Gastrocnemius medialis (tissue), 4 donors: ENCODE results near the gene PLXND1. TPM values are rescaled to one million over a fixed set of nuclear protein-coding genes. Genes with fewer than 3 reads are reported as not detected.
"Not testable (repeated sequence)": the region's sequence is repeated elsewhere in the genome, so short reads cannot be mapped to it uniquely, and the experiment has no call there.

Experiments used
- ATAC-seq, 2 donors: fragments of 150-250 bp; one replicate each; pipeline ENCODE4 v1.9.1; 2016
- DNase-seq, 2 donors: peaks; one replicate each; pipeline ENCODE4 v3.0.0-alpha.2; 2019
- H3K27ac ChIP-seq, 4 donors: fragments of 200-600 bp; sonication (generic); 1 replicate in 1 of 4; 2 replicates in 3 of 4; pipeline ENCODE4 v1.5.1; 2016 to 2018; ENCODE audit warnings: mild to moderate bottlenecking in 2 of 4, moderate library complexity in 1 of 4
- H3K27me3 ChIP-seq, 3 donors: fragments of 200-600 bp; sonication (generic) in 2 of 3; 1 replicate in 1 of 3; 2 replicates in 2 of 3; pipeline versions ENCODE4 v1.5.1 to v1.6.0; 2016 to 2019; ENCODE audit warnings: mild to moderate bottlenecking in 1 of 3, moderate library complexity in 1 of 3
- H3K36me3 ChIP-seq, 2 donors: fragments of 200-600 bp; sonication (generic) in 1 of 2; one replicate each; pipeline ENCODE4 v1.5.1; 2017 to 2018
- H3K4me1 ChIP-seq, 2 donors: fragments of 200-600 bp; sonication (generic) in 1 of 2; one replicate each; pipeline ENCODE4 v1.5.1; 2016 to 2017; ENCODE audit warnings: mild to moderate bottlenecking in 2 of 2
- H3K4me3 ChIP-seq, 4 donors: fragments of 200-600 bp; sonication (generic) in 3 of 4; 1 replicate in 1 of 4; 2 replicates in 3 of 4; pipeline ENCODE4 v1.5.1; 2016 to 2019; ENCODE audit warnings: mild to moderate bottlenecking in 2 of 4
- H3K9me3 ChIP-seq, 3 donors: fragments of 200-600 bp; sonication (generic) in 2 of 3; 1 replicate in 1 of 3; 2 replicates in 2 of 3; pipeline ENCODE4 v1.5.1; 2016 to 2019
- CTCF ChIP-seq, 5 experiments: fragments of 450-650 bp in 3 of 5; fragments of 200-600 bp in 2 of 5; sonication (generic) in 2 of 5; IDR thresholded peaks in 4 of 5; conservative IDR thresholded peaks in 1 of 5; 1 replicate in 4 of 5; 2 replicates in 1 of 5; pipeline ENCODE4 v1.5.1; 2016 to 2019; ENCODE audit warnings: antibody characterized with exemption in 5 of 5, mild to moderate bottlenecking in 3 of 5, moderate library complexity in 3 of 5
- POLR2A ChIP-seq, 2 donors: fragments of 450-650 bp; IDR thresholded peaks; one replicate each; pipeline ENCODE4 v1.6.1; 2017; ENCODE audit warnings: antibody characterized with exemption in 2 of 2, mild to moderate bottlenecking in 2 of 2, moderate library complexity in 2 of 2
- in situ Hi-C, 4 donors: fragments of 200-750 bp; cut with MboI; loops; one replicate each; pipeline versions ENCODE4 v1.15.0 to v1.8.0; 2017; ENCODE audit warnings: low sequenced_read_pairs in 4 of 4
- intact Hi-C: fragments of 100-400 bp; cut with DNase I; formaldehyde crosslinking; loops from one replicate; pipeline ENCODE4 v1.15.1; 2023; ENCODE audit warnings: low total_unique reads
- total RNA-seq, 4 donors: library from RNA; depleted of rRNA; stranded (reverse); fragments of >200 nt; gene quantifications; one replicate each; pipeline versions ENCODE4 v1.1.0 to v1.2.3, GENCODE V29; 2016

PLXND1 gene
- total RNA-seq, 4 donors from 2014 or later = 15.7 to 70.9 (median 19.9) TPM

GRCh38 chr3:129518581-129518980 is 87.9 kb downstream of the PLXND1 start:
- no peak for TF ChIP-seq POLR2A (IDR thresholded peaks at IDR 0.05)
- TF ChIP-seq CTCF (IDR thresholded peaks at IDR 0.05 in 4 of 5, conservative IDR thresholded peaks at IDR 0.05 in 1 of 5) = no peak
- Histone ChIP-seq H3K9me3 (no peaks in the 10 kb centered on the region), H3K27me3 (no peaks in the 10 kb centered on the region), H3K27ac (no peak overlapping the region), H3K4me1 (peaks cover 7 to 8% of the 10 kb centered on the region in 2 donors), H3K4me3 (no peak overlapping the region), H3K36me3 (no peaks in the 10 kb centered on the region)
- ATAC-seq (no peak), DNase-seq (no peak)
- intact Hi-C loops (no loop called here), in situ Hi-C loops (no loop called here)

GRCh38 chr3:129518038-129518561 is 88.4 kb downstream of the PLXND1 start:
- TF ChIP-seq POLR2A (IDR thresholded peaks at IDR 0.05) (no peak), CTCF (IDR thresholded peaks at IDR 0.05 in 4 of 5, conservative IDR thresholded peaks at IDR 0.05 in 1 of 5) (no peak)
- H3K27me3 ChIP-seq = no peaks in the 10 kb centered on the region
- DNase-seq = no peak
- H3K9me3 ChIP-seq = no peaks in the 10 kb centered on the region
- in situ Hi-C loops = no loop called here
- ATAC-seq = no peak
- H3K27ac ChIP-seq = no peak overlapping the region
- H3K36me3 ChIP-seq = no peaks in the 10 kb centered on the region
- intact Hi-C loops = no loop called here
- no peak overlapping the region for H3K4me3 ChIP-seq
- H3K4me1 ChIP-seq = peaks cover 10 to 13% of the 10 kb centered on the region in 2 donors

- in situ Hi-C loops (no loop called here), intact Hi-C loops (no loop called here)
- no peaks in the 10 kb centered on the region for H3K36me3 ChIP-seq
- H3K4me1 ChIP-seq = peaks cover 10 to 19% of the 10 kb centered on the region in 2 donors
- no peak overlapping the region for H3K27ac ChIP-seq
- no peak for ATAC-seq
- no peaks in the 10 kb centered on the region for H3K27me3 ChIP-seq
- H3K4me3 ChIP-seq = no peak overlapping the region
- no peak for TF ChIP-seq CTCF (IDR thresholded peaks at IDR 0.05 in 4 of 5, conservative IDR thresholded peaks at IDR 0.05 in 1 of 5)
- TF ChIP-seq POLR2A (IDR thresholded peaks at IDR 0.05) = no peak
- H3K9me3 ChIP-seq = no peaks in the 10 kb centered on the region
- no peak for DNase-seq
These were observed 89.0 kb downstream of the PLXND1 start for GRCh38 chr3:129517516-129517915.

GRCh38 chr3:129515821-129516432 is 90.5 kb downstream of the PLXND1 start:
- in situ Hi-C loops, intact Hi-C loops, H3K36me3 ChIP-seq, H3K9me3 ChIP-seq, DNase-seq, H3K27me3 ChIP-seq, H3K4me3 ChIP-seq, H3K27ac ChIP-seq, ATAC-seq: not testable (repeated sequence)
- H3K4me1 ChIP-seq = peaks cover 10 to 28% of the 10 kb centered on the region in 2 donors

- ATAC-seq, H3K27ac ChIP-seq, intact Hi-C loops, DNase-seq, H3K4me3 ChIP-seq, in situ Hi-C loops, H3K27me3 ChIP-seq, H3K36me3 ChIP-seq, H3K9me3 ChIP-seq: not testable (repeated sequence)
- H3K4me1 ChIP-seq = peaks cover 10 to 34% of the 10 kb centered on the region in 2 donors
These were observed 91.2 kb downstream of the PLXND1 start for GRCh38 chr3:129515108-129515820.
